NCI-H1694 treated with DMSO at 0.1 percent for 48 hours (cell line): ENCODE measurements around the gene TFB2M.

ENCODE experiments used
- DNase-seq: peaks from one replicate; lab custom pipeline; 2025; lab: John Stamatoyannopoulos, UW

Gene TFB2M

DNA sequence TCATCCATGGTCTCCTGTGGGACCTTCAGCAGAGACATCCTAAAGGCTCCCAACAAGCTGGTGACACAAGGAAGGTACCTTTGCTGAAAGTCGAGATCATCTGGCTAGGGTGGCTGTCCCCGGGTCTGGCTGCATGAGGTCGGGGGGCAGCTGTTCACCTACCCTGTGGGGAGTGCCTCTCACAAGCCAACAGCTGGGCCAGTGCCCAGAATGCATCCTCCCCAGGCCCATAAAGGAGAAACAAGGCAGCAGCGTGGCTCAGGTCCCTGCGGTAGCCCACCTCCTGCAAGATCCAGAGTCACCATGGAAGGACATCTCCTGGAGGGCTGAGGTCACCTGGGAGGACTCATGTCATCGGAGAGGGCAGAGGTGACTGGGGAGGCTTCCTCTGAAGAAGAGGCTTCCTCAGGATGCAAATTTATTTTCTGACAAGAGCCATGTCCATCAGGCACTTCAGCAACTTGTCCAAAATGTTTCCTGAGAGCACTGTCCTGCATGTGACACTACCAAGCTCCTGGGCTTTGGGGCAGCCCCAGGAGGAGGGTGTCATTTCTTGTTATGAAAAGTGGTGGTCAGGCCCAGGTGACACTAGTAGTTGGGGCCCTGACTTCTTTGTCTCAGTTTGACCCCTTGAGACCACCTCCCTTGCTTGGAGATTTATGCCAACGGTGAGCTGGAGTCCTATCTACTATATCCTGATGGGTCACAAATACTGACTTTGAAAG is 52.3 kb downstream of the TFB2M start:
- DNase-seq = no peak

- no peak for DNase-seq
Observed at GRCh38 chr1:246513041-246513440, 53.0 kb downstream of the TFB2M start.

DNA sequence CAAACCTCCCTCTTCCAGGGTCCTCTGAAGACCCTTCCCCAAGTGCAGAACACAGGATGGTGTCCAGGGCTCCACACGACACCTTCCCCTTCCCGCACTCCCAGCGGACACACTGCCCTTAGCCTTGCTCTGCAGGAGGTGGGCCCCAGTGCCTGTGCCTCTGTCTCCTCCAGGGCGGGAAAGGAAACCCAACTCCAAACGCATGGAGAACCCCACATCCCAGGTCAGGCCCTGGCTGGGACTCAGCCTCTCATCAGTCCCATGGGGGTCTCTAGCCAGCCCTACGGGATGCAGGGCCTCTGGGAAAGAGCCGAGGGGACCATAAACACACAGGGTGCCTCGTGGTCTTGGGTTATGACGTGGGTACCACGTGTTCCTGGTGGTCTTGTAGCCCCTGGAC is 53.4 kb downstream of the TFB2M start:
- no peak for DNase-seq

GRCh38 chr1:246512230-246512629 is 53.8 kb downstream of the TFB2M start:
- no peak for DNase-seq

DNA sequence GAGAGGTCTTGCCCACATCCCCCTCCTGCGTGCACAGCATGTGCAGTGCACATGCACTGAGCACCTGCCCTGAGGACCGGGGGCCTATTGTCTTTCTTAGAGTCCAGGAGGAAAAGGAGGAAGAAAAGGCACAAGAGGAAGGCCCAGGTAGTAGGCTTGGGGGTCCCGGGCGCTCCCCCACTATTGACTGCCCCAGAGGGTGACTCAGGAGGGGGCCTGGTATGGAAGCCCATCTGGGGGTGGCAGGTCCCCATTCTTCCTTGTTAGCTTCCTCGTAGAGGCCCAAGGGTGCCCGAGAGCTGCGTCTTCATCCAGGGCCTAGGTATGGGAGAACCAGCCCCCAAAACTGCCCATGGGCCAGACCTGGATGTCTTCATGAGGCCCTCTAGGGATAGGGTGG is 54.9 kb downstream of the TFB2M start:
- DNase-seq = no peak

- DNase-seq = no peak
Observed at GRCh38 chr1:246510147-246511030, 55.7 kb downstream of the TFB2M start.

GRCh38 chr1:246508897-246509688 is 57.0 kb downstream of the TFB2M start:
- DNase-seq = no peak

- DNase-seq = peak; percentile 80
Observed at GRCh38 chr1:246506674-246507481, 59.2 kb downstream of the TFB2M start, which contains the start of gene SMYD3. Gene SMYD3, minus strand, starts transcription at chr1:246507279.

- DNase-seq = no peak
Observed at GRCh38 chr1:246506367-246506673, 59.7 kb downstream of the TFB2M start.

GRCh38 chr1:246503341-246503740 is 62.7 kb downstream of the TFB2M start:
- DNase-seq = no peak

- peak; percentile 76 for DNase-seq
Observed at GRCh38 chr1:246497331-246497915, 68.6 kb downstream of the TFB2M start.

DNA sequence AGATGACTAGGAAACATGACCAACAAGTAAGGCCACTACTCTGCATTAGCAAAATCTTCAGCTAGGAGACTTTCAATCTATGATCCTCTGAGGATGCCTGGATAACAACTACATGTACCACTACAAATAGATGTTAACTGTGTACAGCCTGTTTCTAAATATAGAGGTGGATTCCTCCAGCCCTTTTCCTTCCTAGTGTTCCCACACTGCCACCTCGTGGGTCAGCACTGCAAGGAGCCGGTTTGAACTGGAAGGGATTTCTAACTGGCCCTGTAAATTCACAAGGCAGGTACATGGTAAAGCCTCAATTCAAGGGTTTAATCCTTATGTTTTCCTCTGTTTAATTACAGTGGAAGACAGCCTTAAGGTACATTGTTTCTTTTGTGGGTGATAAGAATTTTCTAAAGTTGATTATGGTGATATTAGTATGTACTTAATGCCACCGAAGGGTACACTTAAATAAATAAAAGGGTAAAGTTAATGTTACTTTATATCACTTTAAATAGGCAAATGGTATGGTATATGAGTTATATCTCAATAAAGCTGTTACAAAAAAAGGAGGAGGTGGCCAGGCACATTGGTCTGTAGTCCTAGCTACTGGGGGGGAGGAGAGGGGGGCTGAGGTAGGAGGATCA is 73.3 kb downstream of the TFB2M start:
- DNase-seq = peak; percentile 78

GRCh38 chr1:246491551-246492053 is 74.5 kb downstream of the TFB2M start:
- DNase-seq = no peak
